ENCODE measurements around the gene HCRTR1.
"Not testable (repeated sequence)": the region's sequence is repeated elsewhere in the genome, so short reads cannot be mapped to it uniquely, and the experiment has no call there.

Gene HCRTR1

GRCh38 chr1:31581821-31582810 is 35.4 kb upstream of the HCRTR1 start:
- DNase-seq: no peak

DNA sequence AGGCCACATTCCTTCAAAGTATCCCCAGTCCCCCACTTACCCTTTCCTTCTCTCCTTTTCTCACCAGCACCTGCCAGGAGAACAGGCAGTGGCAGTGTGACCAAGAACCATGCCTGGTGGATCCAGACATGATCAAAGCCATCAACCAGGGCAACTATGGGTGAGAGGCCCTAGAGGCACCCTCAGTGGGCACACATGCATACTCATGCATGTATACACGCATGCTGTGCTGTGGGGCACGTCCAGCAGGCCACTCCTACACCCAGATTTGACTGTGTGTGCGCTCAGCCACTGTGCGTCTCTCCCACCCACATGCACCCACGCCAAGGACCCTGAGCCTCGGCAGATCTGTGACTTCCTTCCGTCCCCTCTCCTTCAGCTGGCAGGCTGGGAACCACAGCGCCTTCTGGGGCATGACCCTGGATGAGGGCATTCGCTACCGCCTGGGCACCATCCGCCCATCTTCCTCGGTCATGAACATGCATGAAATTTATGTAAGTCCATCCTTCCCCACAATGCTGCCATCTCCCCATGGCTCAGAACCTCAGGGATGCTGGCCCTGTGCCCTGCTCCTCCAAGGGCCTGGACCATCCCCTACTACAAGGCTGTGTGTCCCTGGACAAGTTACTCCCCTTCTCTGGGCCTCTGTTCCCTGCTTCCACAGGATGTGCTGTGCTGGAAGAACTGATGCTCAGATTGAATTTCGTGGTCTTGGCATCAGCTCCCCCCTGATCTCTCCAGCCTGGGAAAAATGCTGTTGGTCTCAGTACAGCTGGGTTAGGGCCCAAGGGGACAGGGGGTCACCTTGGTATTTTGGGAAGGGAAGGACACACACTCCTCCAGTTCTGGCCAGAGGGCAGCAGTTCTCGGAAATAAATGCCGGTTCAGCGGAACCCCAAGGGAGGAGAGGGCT is 34.2 kb upstream of the HCRTR1 start:
- DNase-seq: no peak

GRCh38 chr1:31583995-31584868 is 33.3 kb upstream of the HCRTR1 start:
- no peak for DNase-seq

GRCh38 chr1:31584869-31585735 is 32.4 kb upstream of the HCRTR1 start:
- no peak for DNase-seq

DNA sequence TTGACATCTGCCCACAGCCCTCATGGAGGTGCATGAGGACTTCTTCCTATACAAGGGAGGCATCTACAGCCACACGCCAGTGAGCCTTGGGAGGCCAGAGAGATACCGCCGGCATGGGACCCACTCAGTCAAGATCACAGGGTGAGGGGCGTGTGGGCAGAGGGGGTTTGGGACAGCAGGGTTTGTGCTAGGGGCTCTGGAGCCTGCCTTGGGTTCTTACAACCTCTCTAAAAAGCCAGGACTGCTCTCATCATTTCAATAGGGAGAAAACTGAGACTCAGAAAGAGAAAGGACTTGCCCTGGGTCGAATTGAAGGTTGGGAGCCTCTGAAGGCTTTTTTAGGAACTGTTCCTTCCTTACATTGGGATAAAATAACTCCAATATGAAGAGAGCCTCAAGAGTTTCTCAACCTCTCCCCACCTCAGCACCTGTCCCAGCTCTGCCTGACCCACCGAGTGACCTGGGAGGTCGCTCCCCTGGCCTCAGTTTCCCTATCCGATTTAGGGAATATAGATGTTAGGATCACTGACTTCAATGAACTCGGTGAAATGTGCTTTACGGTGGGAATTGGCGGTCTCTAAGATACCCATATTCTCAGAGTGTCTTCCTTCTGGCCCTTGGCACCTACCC is 31.6 kb upstream of the HCRTR1 start:
- no peak for DNase-seq

- DNase-seq: no peak
Measured at GRCh38 chr1:31586376-31587327, 30.8 kb upstream of the HCRTR1 start.

GRCh38 chr1:31587328-31587699 is 30.2 kb upstream of the HCRTR1 start:
- not testable (repeated sequence) for DNase-seq

GRCh38 chr1:31587720-31588423 is 29.6 kb upstream of the HCRTR1 start:
- DNase-seq: peak; percentile 41

DNA sequence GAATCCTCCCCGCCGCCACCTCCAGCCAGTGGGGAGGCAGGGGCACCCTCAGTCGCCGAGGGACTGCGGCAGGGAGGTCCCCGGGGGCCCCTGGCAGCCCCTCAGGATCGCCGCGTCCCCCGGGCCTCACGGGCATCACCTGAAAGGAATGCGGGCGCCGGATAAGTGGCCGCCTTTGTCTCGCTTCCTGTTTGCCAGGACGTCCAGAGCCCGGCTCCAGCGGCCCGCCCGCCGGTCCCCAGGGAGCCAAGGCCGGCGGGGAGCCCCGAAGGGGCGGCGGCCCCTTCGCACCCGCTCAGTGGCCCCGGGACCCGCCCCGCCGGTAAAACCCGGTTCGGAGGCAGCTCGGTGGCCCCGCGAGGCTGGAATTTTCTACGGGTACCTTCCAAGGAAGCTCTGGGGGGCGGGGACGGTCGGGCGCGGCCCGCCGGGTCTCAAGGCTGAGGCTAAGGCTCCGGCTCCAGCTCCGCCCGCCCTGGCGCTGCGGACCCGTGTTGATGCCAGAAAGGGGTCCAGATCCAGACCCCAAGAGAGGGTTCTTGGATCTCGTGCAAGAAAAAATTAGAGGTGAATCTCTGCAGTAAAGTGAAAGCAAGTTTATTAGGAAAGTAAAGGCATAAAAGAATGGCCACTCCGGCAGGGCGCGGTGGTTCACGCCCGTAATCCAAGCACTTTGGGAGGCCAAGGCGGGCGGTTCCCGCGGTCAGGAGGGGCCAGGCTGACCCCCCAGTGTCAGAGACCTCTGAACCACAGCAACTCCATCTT is 28.6 kb upstream of the HCRTR1 start:
- DNase-seq: no peak

- no peak for DNase-seq
Measured at GRCh38 chr1:31591425-31592093, 25.9 kb upstream of the HCRTR1 start.

DNA sequence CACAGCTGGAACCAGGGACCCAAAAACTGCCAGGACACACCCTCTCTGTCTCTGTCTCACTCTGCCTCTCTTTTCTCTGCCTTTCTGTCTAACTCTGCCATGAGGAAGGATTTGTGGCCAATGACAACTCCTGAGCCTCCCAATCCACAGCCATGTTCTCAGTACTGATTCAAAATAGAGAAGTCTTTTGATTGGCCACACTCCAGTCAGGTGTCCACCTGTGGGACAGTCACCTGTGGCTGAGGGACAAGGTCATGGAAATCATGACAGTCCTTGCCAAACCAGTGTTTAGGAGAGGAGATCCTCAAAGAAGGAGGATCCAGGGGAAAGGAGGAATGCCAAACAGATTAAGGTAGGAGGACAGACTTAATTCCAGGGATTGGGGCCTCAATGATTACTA is 25.4 kb upstream of the HCRTR1 start:
- DNase-seq: no peak

- DNase-seq: no peak
Measured at GRCh38 chr1:31593136-31593665, 24.3 kb upstream of the HCRTR1 start.

DNA sequence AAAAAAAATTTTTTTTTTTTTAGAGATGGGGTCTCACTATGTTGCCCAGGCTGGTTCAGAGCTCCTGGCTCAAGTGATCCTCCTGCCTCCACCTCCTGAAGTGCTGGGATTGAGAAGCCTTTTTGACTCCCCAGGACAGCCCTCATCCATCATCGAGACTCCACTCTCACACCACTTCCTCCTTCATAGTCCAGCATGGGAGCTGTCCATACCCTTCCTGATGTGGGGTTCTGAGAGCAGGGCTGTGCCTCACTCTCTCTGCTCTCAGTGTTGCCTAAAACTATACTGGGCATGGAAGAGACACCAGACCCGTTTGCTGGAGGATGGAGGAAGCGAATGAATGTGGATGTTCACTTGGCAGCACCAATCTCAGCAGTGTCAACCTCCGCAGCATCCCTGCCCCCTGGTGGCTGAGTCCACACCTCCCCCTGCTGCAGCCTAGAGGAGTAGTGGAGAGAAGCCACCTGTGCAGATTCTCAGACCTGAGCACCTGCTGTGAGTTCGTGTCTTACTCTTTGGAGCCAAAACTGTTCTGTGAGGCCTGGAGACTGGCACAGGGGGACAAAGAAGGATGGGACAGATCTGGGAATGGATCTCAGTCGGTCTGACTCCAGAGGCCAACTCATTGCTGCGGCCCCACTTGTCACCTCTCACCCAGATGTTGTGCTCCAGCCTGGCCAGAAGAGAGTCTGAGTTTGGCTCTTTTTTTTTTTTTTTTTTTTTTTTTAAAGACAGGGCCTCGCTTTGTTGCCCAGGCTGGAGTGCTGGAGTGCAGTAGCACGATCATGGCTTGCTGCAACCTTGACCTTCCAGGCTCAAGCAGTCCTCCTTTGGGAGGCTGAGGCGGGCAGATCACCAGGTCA is 23.5 kb upstream of the HCRTR1 start:
- peak; percentile 56 for DNase-seq

GRCh38 chr1:31595836-31596736 is 21.4 kb upstream of the HCRTR1 start:
- DNase-seq: no peak

GRCh38 chr1:31596737-31597097 is 20.8 kb upstream of the HCRTR1 start:
- no peak for DNase-seq

DNA sequence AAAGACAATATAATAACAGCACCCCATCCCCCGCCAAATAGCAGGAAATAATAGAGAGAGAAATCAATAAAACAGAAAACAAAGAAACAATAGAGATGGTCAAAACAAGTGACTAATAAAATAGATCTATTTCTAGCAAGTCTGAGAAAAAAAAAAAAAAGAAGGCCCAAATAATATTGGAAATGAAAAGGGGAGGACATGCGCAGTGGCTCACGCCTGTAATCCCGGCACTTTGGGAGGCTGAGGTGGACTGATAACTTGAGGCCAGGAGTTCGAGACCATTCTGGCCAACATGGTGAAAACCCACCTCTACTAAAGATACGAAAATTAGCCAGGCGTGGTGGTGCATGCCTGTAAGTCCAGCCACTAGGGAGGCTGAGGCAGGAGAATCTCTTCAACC is 18.5 kb upstream of the HCRTR1 start:
- DNase-seq: no peak
